ENCODE results near the gene ULK3.

GRCh38 chr15:74828835-74829234 is 14.1 kb downstream of the ULK3 start:
- TF ChIP-seq CREB1 (CRISPR knock-in tag; IDR thresholded peaks at IDR 0.05): no peak
- TF ChIP-seq CTCF (IDR thresholded peaks at IDR 0.05): no peak
- TF ChIP-seq HMGXB4 (CRISPR knock-in tag; IDR thresholded peaks at IDR 0.05): no peak
- TF ChIP-seq NR3C1 (CRISPR knock-in tag; conservative IDR thresholded peaks at IDR 0.05; ENCODE audit: low read depth): no peak
- no peak for TF ChIP-seq ATF3 (CRISPR knock-in tag; conservative IDR thresholded peaks at IDR 0.05)
- TF ChIP-seq CBFB (CRISPR knock-in tag; IDR thresholded peaks at IDR 0.05; ENCODE audit: low read depth): no peak
- no peak for TF ChIP-seq NFYB (CRISPR knock-in tag; conservative IDR thresholded peaks at IDR 0.05; ENCODE audit: low read depth)
- TF ChIP-seq PRRX2 (CRISPR knock-in tag; IDR thresholded peaks at IDR 0.05): no peak
- no peak for TF ChIP-seq FOXP1 (CRISPR knock-in tag; IDR thresholded peaks at IDR 0.05; ENCODE audit: borderline replicate concordance)
- TF ChIP-seq JUN (CRISPR knock-in tag; IDR thresholded peaks at IDR 0.05): no peak
- no peak for TF ChIP-seq IRF2 (CRISPR knock-in tag; IDR thresholded peaks at IDR 0.05; ENCODE audit: borderline replicate concordance, low read depth)
- TF ChIP-seq ATF2 (CRISPR knock-in tag; IDR thresholded peaks at IDR 0.05; ENCODE audit: borderline replicate concordance, low read depth): no peak

Measured in WTC11 (cell line).